ENCODE results near the gene FARP1.

The FARP1 gene

GRCh38 chr13:98246538-98247172 is 103.8 kb downstream of the FARP1 start:
- H3K27me3 ChIP-seq (ENCODE audit: insufficient read depth, low read depth) = no peaks in the 10 kb centered on the region
- H2AFZ ChIP-seq (ENCODE audit: low read depth) = no peak overlapping the region
- no peak overlapping the region for H3K4me3 ChIP-seq (IDR thresholded peaks at IDR 0.05; ENCODE audit: insufficient read depth, low read depth, low read length)
- H3K36me3 ChIP-seq (ENCODE audit: insufficient read depth) = no peaks in the 10 kb centered on the region
- no peaks in the 10 kb centered on the region for H3K4me1 ChIP-seq (ENCODE audit: low read depth, poor library complexity, severe bottlenecking)
- H3K9ac ChIP-seq = no peak overlapping the region
- H4K20me1 ChIP-seq (ENCODE audit: insufficient read depth) = no peaks in the 10 kb centered on the region
- no peak overlapping the region for H3K4me2 ChIP-seq
- no peak for TF ChIP-seq CTCF (conservative IDR thresholded peaks at IDR 0.05; ENCODE audit: low read depth, low read length)
- no peaks in the 10 kb centered on the region for H3K79me2 ChIP-seq (ENCODE audit: insufficient read depth, low read depth)
- no peak overlapping the region for H3K27ac ChIP-seq

DNA sequence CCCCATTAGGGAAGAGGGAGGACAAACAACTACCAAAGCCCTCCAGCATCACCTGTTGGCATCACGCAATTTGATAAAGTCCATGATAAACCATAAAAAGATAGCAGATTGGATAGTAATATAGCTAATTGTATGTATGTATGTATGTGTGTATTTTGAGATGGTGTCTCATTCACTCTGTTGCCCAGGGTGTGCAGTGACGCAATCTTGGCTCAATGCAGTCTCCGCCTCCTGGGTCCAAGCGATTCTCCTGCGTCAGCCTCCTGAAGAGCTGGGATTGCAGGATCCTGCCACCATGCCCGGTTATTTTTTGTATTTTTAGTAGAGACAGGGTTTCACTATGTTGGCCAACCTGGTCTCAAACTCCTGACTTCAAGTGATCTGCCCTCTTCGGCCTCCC is 108.8 kb downstream of the FARP1 start:
- no peak overlapping the region for H3K4me2 ChIP-seq
- H3K27me3 ChIP-seq (ENCODE audit: insufficient read depth, low read depth) = no peaks in the 10 kb centered on the region
- no peaks in the 10 kb centered on the region for H4K20me1 ChIP-seq (ENCODE audit: insufficient read depth)
- no peak for TF ChIP-seq CTCF (conservative IDR thresholded peaks at IDR 0.05; ENCODE audit: low read depth, low read length)
- no peak overlapping the region for H2AFZ ChIP-seq (ENCODE audit: low read depth)
- H3K4me1 ChIP-seq (ENCODE audit: low read depth, poor library complexity, severe bottlenecking) = no peaks in the 10 kb centered on the region
- no peaks in the 10 kb centered on the region for H3K36me3 ChIP-seq (ENCODE audit: insufficient read depth)
- no peak overlapping the region for H3K4me3 ChIP-seq (IDR thresholded peaks at IDR 0.05; ENCODE audit: insufficient read depth, low read depth, low read length)
- no peaks in the 10 kb centered on the region for H3K79me2 ChIP-seq (ENCODE audit: insufficient read depth, low read depth)
- H3K27ac ChIP-seq = no peak overlapping the region
- no peak overlapping the region for H3K9ac ChIP-seq

- no peaks in the 10 kb centered on the region for H4K20me1 ChIP-seq (ENCODE audit: insufficient read depth)
- no peak overlapping the region for H3K27ac ChIP-seq
- TF ChIP-seq CTCF (conservative IDR thresholded peaks at IDR 0.05; ENCODE audit: low read depth, low read length) = no peak
- H3K79me2 ChIP-seq (ENCODE audit: insufficient read depth, low read depth) = no peaks in the 10 kb centered on the region
- H2AFZ ChIP-seq (ENCODE audit: low read depth) = no peak overlapping the region
- no peaks in the 10 kb centered on the region for H3K36me3 ChIP-seq (ENCODE audit: insufficient read depth)
- no peak overlapping the region for H3K4me2 ChIP-seq
- no peak overlapping the region for H3K9ac ChIP-seq
- H3K27me3 ChIP-seq (ENCODE audit: insufficient read depth, low read depth) = no peaks in the 10 kb centered on the region
- H3K4me3 ChIP-seq (IDR thresholded peaks at IDR 0.05; ENCODE audit: insufficient read depth, low read depth, low read length) = no peak overlapping the region
- H3K4me1 ChIP-seq (ENCODE audit: low read depth, poor library complexity, severe bottlenecking) = no peaks in the 10 kb centered on the region
Measured at GRCh38 chr13:98252931-98253470, 110.1 kb downstream of the FARP1 start.

GRCh38 chr13:98253526-98253925 is 110.6 kb downstream of the FARP1 start:
- H3K4me2 ChIP-seq = no peak overlapping the region
- no peaks in the 10 kb centered on the region for H3K36me3 ChIP-seq (ENCODE audit: insufficient read depth)
- no peaks in the 10 kb centered on the region for H3K4me1 ChIP-seq (ENCODE audit: low read depth, poor library complexity, severe bottlenecking)
- no peak for TF ChIP-seq CTCF (conservative IDR thresholded peaks at IDR 0.05; ENCODE audit: low read depth, low read length)
- no peaks in the 10 kb centered on the region for H4K20me1 ChIP-seq (ENCODE audit: insufficient read depth)
- no peak overlapping the region for H3K27ac ChIP-seq
- no peaks in the 10 kb centered on the region for H3K79me2 ChIP-seq (ENCODE audit: insufficient read depth, low read depth)
- no peaks in the 10 kb centered on the region for H3K27me3 ChIP-seq (ENCODE audit: insufficient read depth, low read depth)
- no peak overlapping the region for H3K9ac ChIP-seq
- H2AFZ ChIP-seq (ENCODE audit: low read depth) = no peak overlapping the region
- no peak overlapping the region for H3K4me3 ChIP-seq (IDR thresholded peaks at IDR 0.05; ENCODE audit: insufficient read depth, low read depth, low read length)
